HG02763 (cell line): Measurements from ENCODE around the gene SCAF8.

Source experiments
- ATAC-seq: cut with Tn5 transposase; IDR thresholded peaks from one replicate; pipeline ENCODE4 v1.9.1; 2021; ENCODE audit warnings: mild to moderate bottlenecking, moderate library complexity; ENCODE audit not compliant: unreplicated experiment

Gene SCAF8

GRCh38 chr6:154824076-154824475 is 90.9 kb downstream of the SCAF8 start:
- ATAC-seq, result no peak

- ATAC-seq, result no peak
Measured at GRCh38 chr6:154829970-154830369, 96.8 kb downstream of the SCAF8 start.

- no peak for ATAC-seq
Measured at GRCh38 chr6:154830771-154831170, 97.6 kb downstream of the SCAF8 start.

GRCh38 chr6:154835307-154835706 is 102.1 kb downstream of the SCAF8 start:
- no peak for ATAC-seq

- ATAC-seq, result no peak
Measured at GRCh38 chr6:154839546-154839945, 106.3 kb downstream of the SCAF8 start.

- no peak for ATAC-seq
Measured at GRCh38 chr6:154840363-154840762, 107.1 kb downstream of the SCAF8 start.

- ATAC-seq, result no peak
Measured at GRCh38 chr6:154841109-154841508, 107.9 kb downstream of the SCAF8 start.

GRCh38 chr6:154842833-154843232 is 109.6 kb downstream of the SCAF8 start:
- ATAC-seq, result no peak

GRCh38 chr6:154847318-154847717 is 114.1 kb downstream of the SCAF8 start:
- ATAC-seq, result no peak

- no peak for ATAC-seq
Measured at GRCh38 chr6:154848580-154848979, 115.4 kb downstream of the SCAF8 start.

GRCh38 chr6:154849475-154849874 is 116.3 kb downstream of the SCAF8 start:
- ATAC-seq, result no peak

- ATAC-seq, result no peak
Measured at GRCh38 chr6:154852687-154853086, 119.5 kb downstream of the SCAF8 start.

- ATAC-seq, result no peak
Measured at GRCh38 chr6:154857529-154857928, 124.3 kb downstream of the SCAF8 start.

- ATAC-seq, result no peak
Measured at GRCh38 chr6:154861825-154862224, 128.6 kb downstream of the SCAF8 start.

GRCh38 chr6:154862536-154862935 is 129.3 kb downstream of the SCAF8 start:
- ATAC-seq, result no peak

GRCh38 chr6:154864066-154864430 is 130.8 kb downstream of the SCAF8 start:
- ATAC-seq, result no peak

GRCh38 chr6:154865291-154865690 is 132.1 kb downstream of the SCAF8 start:
- no peak for ATAC-seq

GRCh38 chr6:154868143-154868594 is 135.0 kb downstream of the SCAF8 start:
- no peak for ATAC-seq

GRCh38 chr6:154872542-154873114 is 139.4 kb downstream of the SCAF8 start:
- no peak for ATAC-seq

- no peak for ATAC-seq
Measured at GRCh38 chr6:154873546-154873945, 140.3 kb downstream of the SCAF8 start.

- ATAC-seq, result no peak
Measured at GRCh38 chr6:154874773-154875592, 141.8 kb downstream of the SCAF8 start.

- no peak for ATAC-seq
Measured at GRCh38 chr6:154876486-154877280, 143.5 kb downstream of the SCAF8 start.
